ENCODE results near the gene DHRS11.

DHRS11 gene, protein sequence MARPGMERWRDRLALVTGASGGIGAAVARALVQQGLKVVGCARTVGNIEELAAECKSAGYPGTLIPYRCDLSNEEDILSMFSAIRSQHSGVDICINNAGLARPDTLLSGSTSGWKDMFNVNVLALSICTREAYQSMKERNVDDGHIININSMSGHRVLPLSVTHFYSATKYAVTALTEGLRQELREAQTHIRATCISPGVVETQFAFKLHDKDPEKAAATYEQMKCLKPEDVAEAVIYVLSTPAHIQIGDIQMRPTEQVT

DNA sequence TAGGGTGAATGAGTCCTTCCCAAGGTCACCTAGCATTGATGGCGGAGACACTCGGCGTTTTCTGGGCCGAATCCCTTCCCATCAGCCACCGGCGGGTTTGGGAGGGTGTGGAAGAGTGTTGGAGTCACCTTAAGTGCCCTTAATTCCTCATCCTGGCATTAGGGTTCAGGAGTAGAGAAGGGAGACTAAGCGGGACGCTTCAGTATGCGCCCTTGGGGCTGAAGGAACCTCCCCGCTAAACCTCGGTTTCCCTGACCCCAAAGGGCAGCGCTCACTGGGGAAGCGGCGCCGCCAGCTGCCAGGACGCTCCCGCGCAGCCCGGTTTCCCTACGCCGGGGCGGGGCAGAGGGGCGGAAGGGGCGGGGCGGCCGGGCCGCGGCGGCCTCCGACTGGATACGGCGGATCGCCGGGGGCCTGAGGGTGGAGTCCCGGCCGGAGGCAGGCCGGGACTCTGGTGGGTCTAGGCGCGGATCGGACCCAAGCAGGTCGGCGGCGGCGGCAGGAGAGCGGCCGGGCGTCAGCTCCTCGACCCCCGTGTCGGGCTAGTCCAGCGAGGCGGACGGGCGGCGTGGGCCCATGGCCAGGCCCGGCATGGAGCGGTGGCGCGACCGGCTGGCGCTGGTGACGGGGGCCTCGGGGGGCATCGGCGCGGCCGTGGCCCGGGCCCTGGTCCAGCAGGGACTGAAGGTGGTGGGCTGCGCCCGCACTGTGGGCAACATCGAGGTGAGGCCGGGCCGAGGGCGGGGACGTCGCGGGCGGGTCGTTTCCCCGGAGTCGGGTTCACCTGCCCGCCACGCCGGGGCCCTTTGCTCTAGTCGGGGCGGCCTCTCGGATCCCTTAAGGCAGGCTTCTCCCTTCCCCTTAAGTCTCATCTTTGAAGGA is at the start of gene DHRS11:
Gene DHRS11 (plus strand): TSS at position 446 of the 882 bp plus-strand sequence. CDS start 131 bp downstream, at position 577.
- no peak for FAIRE-seq

DNA sequence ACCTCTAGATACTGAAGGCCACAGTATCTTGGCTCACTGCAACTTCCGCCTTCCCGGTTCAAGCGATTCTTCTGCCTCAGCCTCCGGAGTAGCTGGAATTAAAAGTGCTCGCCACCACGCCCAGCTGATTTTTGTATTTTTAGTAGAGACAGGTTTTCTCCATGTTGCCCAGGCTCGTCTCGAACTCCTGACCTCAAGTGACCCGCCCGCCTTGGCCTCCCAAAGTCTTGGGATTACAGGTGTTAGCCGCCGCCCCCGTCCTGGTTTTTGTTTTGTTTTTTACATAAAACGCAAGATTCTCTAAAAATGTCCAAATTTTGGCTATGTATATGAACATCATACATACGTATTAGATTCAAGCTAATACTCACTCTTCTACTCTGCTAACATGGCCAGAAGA is 48.9 kb upstream of the DHRS11 start:
- FAIRE-seq, result no peak

DNA sequence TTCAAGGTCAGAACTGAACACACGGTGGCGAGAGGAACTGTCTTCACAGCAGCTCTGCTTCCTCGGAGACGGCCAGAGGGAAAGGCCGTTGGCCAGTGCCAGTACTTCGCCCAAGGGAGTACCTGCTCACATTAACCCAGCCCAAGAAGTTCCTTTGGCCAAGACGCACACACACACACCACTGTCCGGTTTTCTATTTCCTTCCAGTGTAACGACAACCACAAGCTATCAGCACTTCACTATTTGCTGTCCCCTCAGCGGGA is 47.7 kb upstream of the DHRS11 start:
- FAIRE-seq, result no peak

DNA sequence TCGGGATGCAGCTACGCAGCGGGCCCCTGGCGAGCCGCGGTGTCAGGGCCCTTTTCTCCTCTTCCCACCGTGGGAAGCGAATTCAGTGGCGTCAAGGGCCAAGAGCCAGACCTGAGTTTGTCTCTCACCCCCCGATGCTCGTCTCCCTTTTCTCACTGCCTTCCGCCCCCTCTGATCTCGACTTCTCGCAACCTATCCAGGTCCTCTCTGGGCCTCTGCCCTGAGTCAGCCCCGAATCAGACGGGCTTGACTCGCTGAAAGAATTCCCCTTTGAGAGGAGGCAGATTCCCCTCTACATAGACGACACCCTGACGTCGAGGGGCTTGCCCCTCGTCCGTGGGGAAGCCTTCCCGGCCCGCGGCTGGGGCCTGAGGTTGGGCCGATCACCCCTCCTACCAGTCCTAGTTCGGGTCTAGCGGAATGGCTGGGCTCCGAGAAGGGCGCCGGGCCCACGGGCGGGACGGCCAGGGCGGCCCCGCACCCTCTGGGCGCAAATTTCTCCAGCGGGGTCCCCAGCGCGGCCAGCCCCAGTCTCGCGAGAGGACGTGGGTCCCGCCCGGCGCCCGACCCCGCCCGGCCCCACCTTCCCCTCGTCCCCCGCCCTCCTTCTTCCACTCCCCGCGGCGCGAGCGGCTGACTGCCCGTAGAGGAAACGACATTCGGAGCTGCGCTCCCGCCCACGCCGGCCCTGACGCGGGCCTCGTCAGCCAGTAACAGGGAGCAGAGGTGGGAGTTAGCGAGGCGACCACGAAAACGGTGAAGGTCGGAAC is 47.2 kb upstream of the DHRS11 start, which contains the start of gene GGNBP2:
Gene GGNBP2 (plus strand): TSS at position 613 of the 770 bp plus-strand sequence. CDS start 806 bp downstream, outside the sequence.
- FAIRE-seq, result no peak

DNA sequence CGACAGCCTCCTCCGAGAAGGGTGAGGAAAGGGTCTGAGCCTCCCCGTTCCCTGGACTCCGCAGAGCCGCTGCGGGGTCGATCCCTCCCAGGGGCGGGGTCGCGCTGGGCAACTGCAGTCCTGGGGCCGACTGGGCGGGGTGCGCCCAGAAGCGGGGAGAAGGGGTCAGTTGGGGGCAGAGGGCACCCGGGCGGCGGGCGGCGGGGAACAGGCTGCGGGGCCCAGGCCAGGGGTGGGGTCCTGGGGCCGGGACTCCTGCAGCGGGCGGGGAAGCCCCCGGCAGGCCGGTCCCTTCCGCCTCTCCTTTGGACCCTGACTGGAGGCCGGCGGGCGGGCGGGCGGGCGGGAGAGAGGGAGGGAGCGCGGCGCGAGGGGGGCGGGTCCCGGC is 46.6 kb upstream of the DHRS11 start:
- no peak for FAIRE-seq

DNA sequence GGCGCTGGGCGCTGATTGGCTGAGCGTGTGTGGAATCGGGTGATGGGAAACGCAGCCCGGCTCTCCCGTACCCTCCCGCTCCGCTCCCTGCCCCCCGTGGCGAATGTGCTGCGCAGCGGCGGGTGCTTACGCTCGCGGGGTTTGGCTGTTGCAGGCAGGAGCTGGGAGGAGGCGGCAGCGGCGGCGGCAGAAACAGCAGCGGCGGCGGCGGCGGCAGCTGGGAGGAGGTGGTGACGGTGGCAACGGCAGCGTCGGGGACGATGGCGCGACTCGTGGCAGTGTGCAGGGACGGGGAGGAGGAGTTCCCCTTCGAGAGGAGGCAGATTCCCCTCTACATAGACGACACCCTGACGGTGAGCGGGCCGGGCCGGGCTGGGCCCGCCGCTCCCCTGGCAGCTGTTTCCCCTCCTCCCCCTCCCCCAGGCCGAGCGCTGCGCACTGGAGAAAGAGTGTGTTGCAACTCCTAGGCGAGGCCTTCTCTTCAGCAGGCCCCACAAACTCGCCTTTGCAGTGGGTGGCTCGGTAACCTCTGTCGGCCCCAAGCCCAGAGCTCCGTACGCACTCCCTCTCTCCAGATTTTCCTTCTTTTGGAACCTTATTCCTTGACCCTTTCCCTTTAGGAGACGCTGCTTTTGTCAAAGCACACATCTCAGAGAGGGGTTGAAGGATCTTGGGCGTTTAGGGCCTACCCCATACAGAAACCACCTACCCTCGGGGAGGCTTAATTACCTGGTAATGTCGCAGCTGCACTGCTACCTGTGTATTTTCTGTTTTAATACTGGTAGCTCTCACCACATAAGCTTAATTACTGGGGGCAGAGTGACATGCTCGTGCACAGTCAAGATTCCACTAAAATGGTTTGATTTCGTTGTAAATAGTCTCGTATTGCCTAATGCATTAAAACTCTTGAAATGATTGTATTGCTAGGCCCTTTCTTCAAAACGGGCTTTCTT is 45.9 kb upstream of the DHRS11 start:
- FAIRE-seq, result no peak

DNA sequence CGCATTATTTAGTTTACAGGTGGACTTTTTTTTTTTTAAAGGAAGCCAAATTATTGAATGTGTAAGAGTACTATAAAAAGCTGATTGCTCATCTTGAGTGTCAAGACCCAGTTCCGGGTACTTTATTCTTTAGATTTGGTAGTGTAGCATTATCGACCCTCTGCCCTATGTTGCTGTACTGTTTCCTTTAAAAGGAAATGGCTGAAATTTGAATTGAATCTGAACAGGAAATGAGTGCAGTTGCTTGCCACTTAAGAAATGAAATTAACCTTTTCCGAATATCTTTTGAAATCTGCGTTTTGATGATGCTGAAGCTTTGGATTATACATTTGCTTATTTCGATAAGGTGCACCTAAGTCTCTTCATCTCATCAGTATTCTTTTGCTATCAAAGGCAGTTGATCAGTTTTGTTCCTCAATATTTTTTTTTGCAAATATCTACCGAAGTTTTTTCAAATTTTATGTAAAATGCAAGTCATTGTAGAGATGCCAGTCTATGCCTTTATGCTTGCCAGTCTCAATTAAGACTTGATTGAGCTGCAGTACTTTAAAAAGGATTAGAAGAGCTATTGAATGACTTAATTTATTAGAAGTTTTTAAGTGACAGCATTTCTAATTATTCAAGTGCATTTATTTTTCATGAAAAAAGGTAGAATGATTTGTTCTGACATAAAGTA is 45.1 kb upstream of the DHRS11 start:
- FAIRE-seq, result no peak

DNA sequence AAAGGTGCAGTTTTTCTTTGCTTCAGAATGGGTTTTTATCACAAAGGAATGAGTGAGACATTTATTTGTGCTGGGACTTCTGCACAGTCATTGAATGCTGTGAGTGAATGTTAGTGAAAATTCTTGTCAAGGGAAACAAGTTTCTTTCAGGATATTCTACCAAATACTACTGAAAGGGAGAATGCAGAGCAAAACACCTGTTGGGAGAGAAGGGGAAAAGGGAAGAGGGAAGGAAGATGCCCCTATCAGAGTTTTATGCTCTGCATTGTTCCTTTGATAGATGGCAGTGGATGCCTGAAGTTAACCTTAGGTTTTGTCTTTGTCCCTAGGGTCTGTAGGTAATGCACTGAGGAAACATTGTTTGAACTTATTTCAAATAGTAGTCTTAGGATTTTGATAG is 43.9 kb upstream of the DHRS11 start:
- no peak for FAIRE-seq

DNA sequence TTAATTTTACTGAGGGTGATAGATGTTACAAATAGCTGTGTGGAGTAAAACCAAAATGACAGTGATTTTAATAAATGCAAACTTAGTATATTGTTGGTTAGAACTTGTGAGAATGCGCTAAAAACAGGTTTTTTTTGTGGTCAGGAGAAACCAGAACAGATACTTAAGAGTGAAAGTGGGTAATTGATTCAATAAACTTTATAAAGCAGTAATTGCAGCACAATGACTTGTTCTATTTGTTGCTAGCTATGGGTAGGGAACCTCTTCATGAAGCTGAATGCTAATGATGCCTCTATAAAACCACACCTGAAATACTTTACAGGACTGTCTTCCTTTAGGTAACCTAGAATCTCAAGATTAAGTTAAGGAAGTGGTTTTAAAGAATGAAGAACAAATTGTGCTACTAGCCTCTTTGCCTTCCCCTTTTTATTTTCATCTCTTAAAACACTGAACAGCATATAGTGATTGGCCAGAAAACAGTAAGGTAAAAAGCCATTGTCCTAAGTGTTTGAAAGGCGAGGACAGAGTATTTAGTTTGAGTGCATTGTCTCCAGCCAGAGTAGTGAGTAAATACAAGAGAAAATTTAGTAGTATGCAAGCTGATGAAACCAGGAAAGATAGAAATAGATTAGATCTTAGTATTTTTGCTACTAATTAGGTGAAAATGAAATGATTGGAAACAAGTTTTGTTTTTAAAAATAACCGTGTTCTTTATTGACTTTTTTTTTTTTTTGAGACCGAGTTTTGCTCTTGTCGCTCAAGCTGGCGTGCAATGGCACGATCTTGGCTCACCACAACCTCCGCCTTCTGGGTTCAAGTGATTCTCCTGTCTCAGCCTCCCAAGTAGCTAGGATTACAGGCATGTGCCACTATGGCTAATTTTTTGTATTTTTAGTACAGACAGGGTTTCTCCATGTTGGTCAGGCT is 40.9 kb upstream of the DHRS11 start:
- no peak for FAIRE-seq

DNA sequence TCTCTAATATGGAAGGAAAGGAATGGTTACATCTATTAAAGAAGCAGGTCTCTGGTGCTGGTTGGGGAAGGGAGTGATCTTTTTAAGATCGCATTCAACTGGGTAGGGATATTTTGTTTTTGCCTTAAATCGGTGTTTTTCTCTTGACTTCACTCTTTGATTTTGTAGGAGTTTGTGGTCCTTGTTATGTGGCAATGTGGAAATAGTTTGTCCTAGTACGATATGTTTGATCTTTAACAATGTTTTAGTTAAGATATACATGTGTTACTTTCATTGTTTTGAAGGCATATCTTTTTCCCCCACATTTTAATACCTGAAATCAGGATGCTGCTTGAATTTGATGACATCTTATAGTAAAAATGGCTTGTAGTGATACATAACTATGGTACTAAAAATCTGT is 38.2 kb upstream of the DHRS11 start:
- no peak for FAIRE-seq

DNA sequence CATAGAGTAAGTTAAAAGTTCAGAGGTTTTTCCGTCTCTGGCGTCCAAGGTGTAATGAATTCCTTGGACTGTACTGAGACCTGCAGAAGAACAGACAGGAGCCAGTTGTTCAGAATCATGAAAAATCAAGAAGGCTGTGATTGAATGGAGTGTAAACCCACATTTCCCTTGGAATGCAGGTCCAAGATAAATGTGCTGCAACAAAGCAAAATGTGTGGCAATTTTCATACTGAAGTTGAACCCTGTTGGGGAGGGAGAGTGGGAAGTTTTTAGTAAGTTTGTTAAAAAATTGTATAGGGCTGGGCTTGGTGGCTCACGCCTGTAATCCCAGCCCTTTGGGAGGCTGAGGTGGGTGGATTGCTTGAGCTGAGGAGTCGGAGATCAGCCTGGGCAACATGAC is 25.6 kb upstream of the DHRS11 start:
- no peak for FAIRE-seq

DNA sequence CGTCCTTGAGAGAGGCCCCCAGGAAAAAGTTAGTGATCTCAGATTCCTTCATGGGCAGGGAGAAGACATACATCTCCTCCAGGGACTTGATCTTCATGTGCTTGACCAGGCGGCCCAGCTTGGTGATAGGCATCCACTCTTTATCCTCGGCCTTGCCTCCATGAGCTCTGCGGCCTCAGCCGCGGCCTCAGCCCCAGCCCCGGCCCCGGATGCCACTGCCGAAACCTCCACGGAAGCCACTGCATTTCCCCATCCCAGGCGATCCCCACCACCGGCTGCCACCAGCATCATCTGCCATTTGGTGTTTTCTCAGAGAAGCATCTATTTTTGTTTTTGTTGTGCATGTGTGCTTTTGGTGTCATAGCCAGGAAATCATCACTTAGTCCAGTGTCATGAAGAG is 16.7 kb upstream of the DHRS11 start:
- no peak for FAIRE-seq

DNA sequence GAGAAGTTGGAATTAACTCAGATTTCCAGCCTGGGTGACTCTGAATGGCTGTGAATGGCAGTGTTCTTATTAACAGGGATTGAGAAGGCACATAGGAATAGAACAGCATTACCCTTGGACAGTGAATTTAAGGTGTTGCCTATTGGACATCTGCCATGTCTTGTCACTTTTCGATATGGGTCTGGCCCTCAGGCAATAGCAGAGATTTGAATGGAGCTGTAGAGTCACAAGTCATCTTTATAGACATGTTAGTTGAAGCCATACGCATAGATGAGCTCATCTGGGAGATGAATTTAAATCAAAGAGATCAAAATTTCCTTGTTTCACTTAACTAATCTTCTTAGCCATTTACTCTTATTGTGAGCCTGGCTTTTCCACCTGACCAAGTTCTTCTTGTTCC is 14.9 kb upstream of the DHRS11 start:
- no peak for FAIRE-seq

DNA sequence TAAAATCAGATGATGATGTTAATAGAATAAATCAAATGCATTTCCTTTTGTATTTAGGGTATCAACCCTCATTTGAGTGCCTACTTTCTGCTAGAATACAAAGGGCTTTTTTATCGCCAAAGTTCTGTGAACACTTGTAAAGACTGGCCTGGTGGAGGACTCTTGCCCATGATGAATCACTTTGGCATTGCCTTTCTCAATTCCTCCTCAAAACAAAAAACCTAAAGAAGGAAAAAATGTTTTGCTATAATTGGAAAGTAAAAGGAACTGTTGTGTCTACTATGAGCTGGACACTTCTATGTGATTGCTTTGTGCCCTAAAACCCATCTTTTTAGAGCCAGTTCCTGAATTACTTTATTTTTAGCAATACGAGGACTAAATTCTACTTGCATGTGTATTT is 13.0 kb upstream of the DHRS11 start:
- no peak for FAIRE-seq

DNA sequence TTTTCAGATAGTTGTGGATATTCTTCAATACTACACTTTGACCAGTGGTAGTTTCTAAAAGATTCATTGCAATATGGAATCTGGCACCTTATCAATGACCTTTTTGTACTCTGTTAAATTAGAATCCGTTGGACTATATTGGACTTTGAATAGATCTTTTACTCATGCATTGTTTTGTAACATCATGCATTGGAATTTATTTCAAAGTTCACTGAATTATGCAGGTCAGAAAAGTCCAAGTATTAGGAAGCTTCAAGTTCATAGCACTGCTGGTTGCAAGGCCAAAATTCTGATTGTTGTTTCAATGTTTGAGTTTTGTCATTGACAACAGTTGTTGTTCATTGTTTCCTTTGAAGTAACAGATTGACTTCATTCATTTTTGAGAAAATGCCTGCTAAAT is 7.9 kb upstream of the DHRS11 start:
- FAIRE-seq, result no peak

DNA sequence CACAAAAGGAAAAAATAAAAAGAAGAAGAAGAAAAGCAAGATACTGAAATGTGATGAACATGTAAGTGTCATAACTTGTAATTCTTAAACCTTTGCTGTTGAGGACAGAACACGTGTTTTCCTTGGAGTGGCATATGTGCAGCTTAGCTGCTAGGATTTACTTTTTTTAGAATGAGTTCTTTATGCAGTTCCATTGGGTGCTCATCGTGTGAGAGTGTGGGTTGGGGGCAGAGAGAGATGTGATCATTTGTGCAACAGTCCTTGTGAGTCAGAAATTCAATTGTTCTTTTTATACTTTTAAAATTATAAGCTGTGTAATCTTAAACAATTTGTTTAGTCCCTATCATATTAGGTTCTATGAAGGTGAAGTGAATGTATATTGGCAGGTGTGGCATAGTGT is 5.5 kb upstream of the DHRS11 start:
- no peak for FAIRE-seq

DNA sequence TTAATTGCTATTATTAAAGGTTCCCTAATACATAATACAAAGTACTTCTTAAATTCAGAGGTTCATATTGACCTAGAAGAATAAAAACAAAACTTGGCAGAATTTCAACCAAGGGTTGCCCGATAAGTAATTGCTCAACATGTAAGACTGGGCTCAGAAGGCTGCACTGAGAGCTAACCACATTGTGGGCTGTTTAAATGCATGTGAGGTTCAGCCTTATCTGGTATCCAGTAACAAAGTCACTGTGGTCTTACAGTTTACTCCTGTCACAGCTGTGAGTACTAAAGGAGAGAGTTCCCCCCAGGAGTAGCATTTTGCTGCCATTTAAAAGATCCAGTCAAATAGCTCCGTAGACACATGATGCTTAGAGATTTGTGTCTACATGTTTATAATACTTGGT is 1.6 kb upstream of the DHRS11 start:
- FAIRE-seq, result no peak

DNA sequence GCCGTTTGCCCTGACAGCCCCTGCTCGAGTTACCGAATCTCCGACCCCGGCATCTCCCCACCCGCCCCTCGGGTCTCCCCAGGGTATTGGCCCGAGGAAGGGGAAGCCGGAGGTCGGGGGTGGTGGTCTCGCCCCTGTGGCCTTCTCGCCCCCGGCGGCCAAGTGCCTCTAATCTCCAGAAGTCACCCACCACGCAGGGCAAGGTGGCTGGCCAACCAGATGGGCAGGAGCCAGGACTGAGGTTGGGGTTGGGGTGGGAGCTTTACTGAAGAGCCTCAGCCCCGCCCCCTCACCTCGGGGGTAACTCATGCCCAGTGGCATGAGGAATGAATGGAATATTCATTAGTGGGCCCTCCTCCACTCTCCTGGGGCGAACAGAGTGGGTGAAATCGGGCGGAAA is 637 bp downstream of the DHRS11 start:
- no peak for FAIRE-seq

DNA sequence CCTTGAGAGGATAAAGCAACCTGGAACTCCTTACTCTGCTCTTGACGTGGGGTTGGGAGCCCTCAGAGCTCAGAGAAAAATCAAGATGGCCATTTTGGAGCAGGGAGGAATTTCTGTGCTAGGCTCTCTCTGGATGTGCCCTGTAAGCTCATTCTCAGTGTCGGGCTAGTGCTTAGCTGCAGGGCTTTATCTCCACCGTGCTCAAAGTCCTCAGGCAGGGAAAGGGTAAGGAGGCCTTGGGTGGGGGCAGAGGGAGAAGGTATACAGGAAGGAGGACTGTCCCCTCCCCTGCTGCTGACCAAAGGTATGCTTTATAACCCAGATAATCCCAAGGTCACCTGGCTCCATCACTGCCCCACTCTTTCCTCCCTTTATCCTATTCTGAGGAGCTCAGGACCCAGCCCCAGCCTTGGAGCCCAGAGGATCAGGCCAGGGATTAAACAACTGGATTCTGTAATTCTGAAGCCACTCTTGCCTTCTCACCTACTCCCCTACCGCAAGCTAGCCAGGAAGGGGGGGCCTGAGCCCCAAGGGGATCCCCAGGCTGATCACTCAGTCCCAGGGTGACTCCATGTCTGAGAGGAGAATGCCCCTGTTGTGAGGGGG is 1.1 kb downstream of the DHRS11 start:
- FAIRE-seq, result no peak

DNA sequence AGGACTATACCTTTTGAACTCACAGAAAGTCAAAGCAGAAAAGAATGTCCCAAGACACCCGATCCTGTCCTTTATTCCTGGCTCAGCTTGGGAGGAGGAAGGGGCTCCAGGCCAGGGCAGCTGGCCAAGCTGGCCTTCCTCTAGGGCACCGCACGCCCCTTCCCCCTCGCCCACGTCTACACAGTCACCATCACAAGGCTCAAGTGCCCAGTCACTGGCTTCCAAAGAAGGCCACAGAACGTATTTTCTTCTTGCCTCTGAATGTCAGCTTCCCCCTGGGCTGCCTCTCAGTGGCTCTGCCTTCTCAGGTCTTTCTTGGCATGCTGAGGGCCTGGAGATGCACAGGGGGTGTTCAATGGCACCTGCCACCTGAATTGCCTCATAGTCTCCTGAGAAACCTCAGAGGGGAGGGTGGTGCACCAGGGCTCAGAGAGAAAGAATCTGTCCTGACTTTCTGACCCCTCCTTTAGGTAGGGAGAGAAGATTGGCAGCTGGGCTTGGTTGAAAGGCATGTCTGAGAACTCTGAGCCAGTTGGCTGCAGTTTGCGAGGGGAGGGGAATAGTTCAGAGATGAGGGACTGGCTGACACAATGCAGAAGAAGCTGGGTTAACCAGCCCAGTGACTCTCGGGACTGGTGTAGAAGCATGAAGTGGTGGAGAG is 2.1 kb downstream of the DHRS11 start:
- no peak for FAIRE-seq

All from G401.6 (cell line).